ENCODE measurements around the gene GJD3.

GRCh38 chr17:40350689-40351358 lies 13.7 kb downstream of the GJD3 start:
- TF ChIP-seq REST (IDR thresholded peaks at IDR 0.05; ENCODE audit: insufficient read depth in 1 of 2, low read depth in 2 of 2, low read length in 2 of 2) (no peak), POLR2AphosphoS5 (IDR thresholded peaks at IDR 0.05; ENCODE audit: low read depth, low read length) (no peak), FOXP2 (optimal IDR thresholded peaks at IDR 0.05; ENCODE audit: borderline replicate concordance, extremely low read depth, extremely low read length, insufficient read depth) (no peak), TAF1 (IDR thresholded peaks at IDR 0.05; ENCODE audit: borderline replicate concordance, insufficient read depth, low read length) (no peak), SIN3A (IDR thresholded peaks at IDR 0.05; ENCODE audit: borderline replicate concordance, insufficient read depth, low read length) (no peak)
